H9 (cell line): Measurements from ENCODE around the gene CLCA4. TPM values are rescaled to one million over a fixed set of nuclear protein-coding genes. Genes with fewer than 3 reads are reported as not detected.

Source experiments
- DNase-seq: peaks from one replicate; pipeline ENCODE4 v3.0.0-alpha.2; 2017
- H2AFZ ChIP-seq: one replicate; pipeline ENCODE4 v1.6.1; 2013; ENCODE audit warnings: mild to moderate bottlenecking, low read length, control low read depth, moderate library complexity
- H2AK5ac ChIP-seq: 2 replicates; pipeline ENCODE4 v1.6.1; 2013; ENCODE audit warnings: low read length, control low read depth, mixed read lengths; ENCODE audit not compliant: insufficient read length
- H2BK120ac ChIP-seq: one replicate; pipeline ENCODE4 v1.6.1; 2013; ENCODE audit warnings: low read depth, mild to moderate bottlenecking, low read length, control low read depth, inconsistent platforms; ENCODE audit not compliant: poor library complexity, severe bottlenecking
- H2BK12ac ChIP-seq: 2 replicates; pipeline ENCODE4 v1.6.1; 2013; ENCODE audit warnings: low read length, control low read depth, mixed read lengths, low read depth; ENCODE audit not compliant: insufficient read length
- H2BK15ac ChIP-seq: 2 replicates; pipeline ENCODE4 v1.6.1; 2013; ENCODE audit warnings: low read depth, low read length, control low read depth
- H2BK20ac ChIP-seq: one replicate; pipeline ENCODE4 v1.6.1; 2013; ENCODE audit warnings: low read depth, mild to moderate bottlenecking, low read length, control low read depth, inconsistent platforms; ENCODE audit not compliant: poor library complexity, severe bottlenecking
- H2BK5ac ChIP-seq: 2 replicates; pipeline ENCODE4 v1.6.1; 2013; ENCODE audit warnings: low read length, control low read depth, mixed read lengths; ENCODE audit not compliant: insufficient read length
- H3K14ac ChIP-seq: 2 replicates; pipeline ENCODE4 v1.6.1; 2013; ENCODE audit warnings: low read length, control low read depth; ENCODE audit not compliant: insufficient read depth
- H3K18ac ChIP-seq: 2 replicates; pipeline ENCODE4 v1.6.1; 2013; ENCODE audit warnings: low read depth, mild to moderate bottlenecking, mixed read lengths, low read length, control low read depth; ENCODE audit not compliant: insufficient read length
- H3K23ac ChIP-seq: 2 replicates; pipeline ENCODE4 v1.6.1; 2013; ENCODE audit warnings: low read length, control low read depth, mixed read lengths, low read depth; ENCODE audit not compliant: insufficient read length
- H3K23me2 ChIP-seq: 2 replicates; pipeline ENCODE4 v1.6.1; 2013; ENCODE audit warnings: low read depth, mild to moderate bottlenecking, mixed read lengths, low read length, control low read depth; ENCODE audit not compliant: insufficient read length, poor library complexity, severe bottlenecking
- H3K27ac ChIP-seq: 2 replicates; pipeline ENCODE4 v1.5.1; 2013; ENCODE audit warnings: low read length, control low read depth, mixed read lengths, low read depth; ENCODE audit not compliant: insufficient read length
- H3K27me3 ChIP-seq: 2 replicates; pipeline ENCODE4 v1.6.1; 2013; ENCODE audit warnings: low read length, control low read depth, inconsistent platforms; ENCODE audit not compliant: insufficient read depth
- H3K4ac ChIP-seq: 2 replicates; pipeline ENCODE4 v1.6.1; 2013; ENCODE audit warnings: low read depth, mild to moderate bottlenecking, control low read depth, inconsistent platforms, low read length, moderate library complexity
- H3K4me1 ChIP-seq: 2 replicates; pipeline ENCODE4 v1.6.1; 2013; ENCODE audit warnings: low read length, control low read depth, inconsistent platforms; ENCODE audit not compliant: insufficient read depth
- H3K4me2 ChIP-seq: 2 replicates; pipeline ENCODE4 v1.6.1; 2013; ENCODE audit warnings: low read length, control low read depth, mixed read lengths; ENCODE audit not compliant: insufficient read length, insufficient read depth
- H3K56ac ChIP-seq: 2 replicates; pipeline ENCODE4 v1.6.1; 2013; ENCODE audit warnings: low read depth, mild to moderate bottlenecking, mixed read lengths, low read length, control low read depth; ENCODE audit not compliant: insufficient read length
- H3K79me1 ChIP-seq: 2 replicates; pipeline ENCODE4 v1.6.1; 2013; ENCODE audit warnings: low read depth, mild to moderate bottlenecking, moderate library complexity, low read length, control low read depth, inconsistent platforms; ENCODE audit not compliant: insufficient read depth, poor library complexity, severe bottlenecking
- H3K79me2 ChIP-seq: 2 replicates; pipeline ENCODE4 v1.6.1; 2013; ENCODE audit warnings: low read length, control low read depth, inconsistent platforms; ENCODE audit not compliant: insufficient read depth
- H3K9ac ChIP-seq: 2 replicates; pipeline ENCODE4 v1.6.1; 2013; ENCODE audit warnings: low read length, control low read depth, mixed read lengths; ENCODE audit not compliant: insufficient read length; ENCODE audit errors: extremely low read depth
- H3K9me3 ChIP-seq: one replicate; pipeline ENCODE4 v1.6.1; 2013; ENCODE audit warnings: low read depth, low read length, inconsistent platforms; ENCODE audit not compliant: control insufficient read depth
- H3T11ph ChIP-seq: one replicate; pipeline ENCODE4 v1.6.1; 2013; ENCODE audit warnings: mild to moderate bottlenecking, low read length, control low read depth, inconsistent platforms
- H4K20me1 ChIP-seq: one replicate; pipeline ENCODE4 v1.6.1; 2013; ENCODE audit not compliant: control insufficient read depth, insufficient read length, insufficient read depth
- H4K5ac ChIP-seq: 2 replicates; pipeline ENCODE4 v1.6.1; 2013; ENCODE audit warnings: low read depth, mild to moderate bottlenecking, mixed read lengths, low read length, control low read depth; ENCODE audit not compliant: insufficient read length
- H4K8ac ChIP-seq: replicated peaks from 2 replicates; pipeline ENCODE4 v1.6.1; 2013; ENCODE audit warnings: low read length, control low read depth, mixed read lengths, low read depth; ENCODE audit not compliant: insufficient read length
- H4K91ac ChIP-seq: 2 replicates; pipeline ENCODE4 v1.6.1; 2013; ENCODE audit warnings: low read depth, mild to moderate bottlenecking, moderate library complexity, mixed read lengths, low read length, control low read depth; ENCODE audit not compliant: insufficient read length
- H3K27ac Mint-ChIP-seq, 3 experiments: 2 replicates in 2 of 3; 3 replicates in 1 of 3; pipeline ENCODE4 v1.8.0; 2020 to 2021; ENCODE audit warnings: mixed read lengths in 3 of 3, mild to moderate bottlenecking in 1 of 3, moderate library complexity in 1 of 3
- H3K27me3 Mint-ChIP-seq: 2 replicates; pipeline ENCODE4 v1.8.0; 2021; ENCODE audit warnings: low read depth, mild to moderate bottlenecking, moderate library complexity, mixed read lengths
- H3K36me3 Mint-ChIP-seq, 3 experiments: 2 replicates in 2 of 3; 3 replicates in 1 of 3; pipeline ENCODE4 v1.8.0; 2020 to 2021; ENCODE audit warnings: low read depth in 3 of 3, mixed read lengths in 3 of 3; ENCODE audit not compliant: insufficient read depth in 1 of 3
- H3K4me1 Mint-ChIP-seq, 2 experiments: 2 replicates each; pipeline ENCODE4 v1.8.0; 2020; ENCODE audit warnings: mixed read lengths in 2 of 2
- H3K4me3 Mint-ChIP-seq, 2 experiments: 2 replicates in 1 of 2; 3 replicates in 1 of 2; pipeline ENCODE4 v1.8.0; 2020 to 2021; ENCODE audit warnings: mild to moderate bottlenecking in 2 of 2, mixed read lengths in 2 of 2, moderate library complexity in 1 of 2
- H3K9me3 Mint-ChIP-seq, 2 experiments: 2 replicates in 1 of 2; 3 replicates in 1 of 2; pipeline ENCODE4 v1.8.0; 2020; ENCODE audit warnings: mild to moderate bottlenecking in 2 of 2, mixed read lengths in 2 of 2, moderate library complexity in 1 of 2
- CTCF ChIP-seq: fragments of 200-600 bp; sonication (generic); conservative IDR thresholded peaks from 3 replicates; pipeline ENCODE4 v1.8.0; 2021; ENCODE audit warnings: antibody characterized with exemption, mild to moderate bottlenecking
- WGBS: extraction: QIAGEN DNeasy Blood & Tissue Kit; methylation state at CpG from one replicate; pipeline ENCODE4 v1.1.7; 2013; ENCODE audit warnings: missing lambda C conversion rate, low lambda C conversion rate, mixed read lengths; ENCODE audit not compliant: insufficient read length; ENCODE audit errors: extremely low coverage; 5-methylcytosine and 5-hydroxymethylcytosine counted together
- total RNA-seq: library from RNA; stranded (reverse); gene quantifications from 2 replicates; pipeline ENCODE4 v1.2.1, GENCODE V29; 2021

Gene CLCA4
- total RNA-seq, 1 experiment from 2014 or later, result not detected

DNA sequence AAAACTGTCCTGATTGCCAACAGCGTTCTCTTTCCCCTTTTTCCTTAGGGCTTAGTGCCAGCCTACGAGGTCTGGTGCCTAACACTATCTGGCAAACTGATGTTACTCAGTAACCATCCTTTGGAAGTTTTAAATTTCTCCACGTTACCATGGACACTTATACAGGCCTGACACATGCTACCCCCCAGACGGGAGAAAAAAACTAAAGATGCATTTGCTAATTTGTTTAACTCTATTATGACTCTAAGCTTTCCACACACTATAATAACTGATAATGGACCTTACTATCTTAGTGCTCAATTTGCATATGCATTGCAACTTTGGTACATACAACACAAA lies 41.3 kb upstream of the CLCA4 start:
- H3K4me2 ChIP-seq, result no peak overlapping the region

More for the DNA sequence above, 41.3 kb upstream of the CLCA4 start:
- Histone ChIP-seq H3K14ac (no peak overlapping the region), H3K4ac (no peak overlapping the region), H2AK5ac (no peak overlapping the region), H3K79me2 (no peaks in the 10 kb centered on the region), H3K9ac (no peak overlapping the region), H2BK12ac (no peak overlapping the region), H3K27me3 (no peaks in the 10 kb centered on the region), H4K8ac (no peak overlapping the region), H2BK120ac (no peak overlapping the region), H3K56ac (no peak overlapping the region), H3T11ph (no peak overlapping the region), H2AFZ (no peak overlapping the region), H4K20me1 (peaks cover 2% of the 10 kb centered on the region), H3K23ac (no peak overlapping the region), H2BK5ac (no peak overlapping the region), H3K79me1 (no peaks in the 10 kb centered on the region), H3K4me1 (peaks cover 2% of the 10 kb centered on the region; the same call in 1 of the 2 replicates), H2BK15ac (no peak overlapping the region), H3K27ac (no peak overlapping the region), H4K5ac (no peak overlapping the region), H3K18ac (no peak overlapping the region), H2BK20ac (no peak overlapping the region), H3K23me2 (peaks cover 9% of the 10 kb centered on the region), H4K91ac (no peak overlapping the region), H3K9me3 (no peaks in the 10 kb centered on the region)
- Mint-ChIP-seq H3K27me3 (no peaks in the 10 kb centered on the region), H3K4me3 (no peak overlapping the region), H3K36me3 (no peaks in the 10 kb centered on the region; a peak in 1 of 7 replicates), H3K9me3 (peaks cover 0 to under 1% of the 10 kb centered on the region in 2 experiments; a peak in 2 of 5 replicates), H3K27ac (no peak overlapping the region), H3K4me1 (peaks cover 27 to 42% of the 10 kb centered on the region in 2 experiments)
- no peak for DNase-seq
- WGBS, result no CpG with 5 or more reads among the region's 4 CpGs
- no peak for TF ChIP-seq CTCF
